SKM-1 (cell line): ENCODE measurements around the gene ATP7B.
"Not testable (repeated sequence)": the region's sequence is repeated elsewhere in the genome, so short reads cannot be mapped to it uniquely, and the experiment has no call there.

ENCODE experiments used
- DNase-seq: peaks from one replicate; lab custom pipeline; 2025; ENCODE audit not compliant: unreplicated experiment; lab: John Stamatoyannopoulos, UW

The ATP7B gene

GRCh38 chr13:52010890-52011631, at the start of gene ATP7B:
TSS of gene ATP7B (minus strand) at chr13:52011450. CDS start at chr13:52011337, 113 bp downstream.
- DNase-seq = no peak

GRCh38 chr13:52053460-52053859, 42.2 kb upstream of the ATP7B start:
- no peak for DNase-seq

GRCh38 chr13:52051400-52051799, 40.1 kb upstream of the ATP7B start:
- no peak for DNase-seq

GRCh38 chr13:52048516-52048915, 37.3 kb upstream of the ATP7B start:
- DNase-seq = no peak

GRCh38 chr13:52047463-52047862, 36.2 kb upstream of the ATP7B start:
- DNase-seq = no peak

- no peak for DNase-seq
Observed at GRCh38 chr13:52043675-52044074, 32.4 kb upstream of the ATP7B start.

GRCh38 chr13:52036037-52036436, 24.8 kb upstream of the ATP7B start:
- no peak for DNase-seq

- no peak for DNase-seq
Observed at GRCh38 chr13:52034616-52035226, 23.5 kb upstream of the ATP7B start.

GRCh38 chr13:52033039-52033438, 21.8 kb upstream of the ATP7B start:
- DNase-seq = no peak

GRCh38 chr13:52030401-52030800, 19.2 kb upstream of the ATP7B start:
- DNase-seq = not testable (repeated sequence)

- no peak for DNase-seq
Observed at GRCh38 chr13:52029569-52029968, 18.3 kb upstream of the ATP7B start.

- no peak for DNase-seq
Observed at GRCh38 chr13:52027832-52028231, 16.6 kb upstream of the ATP7B start.

GRCh38 chr13:52026246-52026626, 15.0 kb upstream of the ATP7B start:
- DNase-seq = no peak

GRCh38 chr13:52025475-52026245, 14.4 kb upstream of the ATP7B start:
- no peak for DNase-seq

GRCh38 chr13:52024481-52024880, 13.2 kb upstream of the ATP7B start, which contains the start of gene UTP14C:
TSS of gene UTP14C (plus strand) at chr13:52024691. CDS start at chr13:52028805, 4,114 bp downstream.
- DNase-seq = no peak

GRCh38 chr13:52022356-52022755, 11.1 kb upstream of the ATP7B start:
- no peak for DNase-seq

- no peak for DNase-seq
Observed at GRCh38 chr13:52020191-52020590, 8.9 kb upstream of the ATP7B start.

- DNase-seq = no peak
Observed at GRCh38 chr13:52016296-52016695, 5.0 kb upstream of the ATP7B start.

- no peak for DNase-seq
Observed at GRCh38 chr13:52012512-52012836, 1.2 kb upstream of the ATP7B start.

GRCh38 chr13:52011632-52012511, 622 bp upstream of the ATP7B start, which contains the start of gene ALG11:
TSS of gene ALG11 (plus strand) at chr13:52012398. CDS start at chr13:52012419, 21 bp downstream.
- DNase-seq = peak; percentile 89

- DNase-seq = no peak
Observed at GRCh38 chr13:52009946-52010345, 1.3 kb downstream of the ATP7B start.
